OCI-LY7 (cell line): Measurements from ENCODE around the gene PFN2. TPM values are rescaled to one million over a fixed set of nuclear protein-coding genes. Genes with fewer than 3 reads are reported as not detected.
A peak's percentile ranks its signal among the peaks of the same experiment; 100 is the strongest.

ENCODE experiments used
- BruUV-seq: library from RNA; stranded (reverse); fragments of 400-500 nt; replicated peaks from 2 replicates; lab custom pipeline; 2021; lab: Mats Ljungman, UMichigan
- CTCF ChIA-PET: fragments of 300-600 bp; sonication (Branson Sonifier 250); formaldehyde crosslinking; loops from one replicate; lab custom pipeline; 2022; ENCODE audit warnings: antibody characterized with exemption; ENCODE audit not compliant: unreplicated experiment; lab: Charles Lee
- POLR2A ChIA-PET: fragments of 300-600 bp; sonication (Branson Sonifier 250); formaldehyde crosslinking; loops from one replicate; lab custom pipeline; 2022; ENCODE audit warnings: antibody characterized with exemption; lab: Charles Lee
- DNase-seq: peaks from one replicate; pipeline ENCODE4 v3.0.0-alpha.2; 2015; ENCODE audit warnings: low spot score
- H2AFZ ChIP-seq: fragments of 200-600 bp; sonication (generic), shearing (Covaris generic); 2 replicates; pipeline ENCODE4 v1.6.1; 2014; ENCODE audit warnings: mild to moderate bottlenecking, antibody characterized with exemption, low read length, moderate library complexity
- H3K27ac ChIP-seq: fragments of 200-600 bp; sonication (generic); 2 replicates; pipeline ENCODE4 v1.5.1; 2014; ENCODE audit warnings: mixed run types, low read depth, mild to moderate bottlenecking, moderate library complexity, low read length, inconsistent platforms; ENCODE audit not compliant: poor library complexity, severe bottlenecking
- H3K36me3 ChIP-seq: fragments of 200-600 bp; sonication (generic); 2 replicates; pipeline ENCODE4 v1.6.1; 2014; ENCODE audit warnings: mild to moderate bottlenecking, antibody characterized with exemption, low read length, moderate library complexity, mixed read lengths; ENCODE audit not compliant: insufficient read depth
- H3K4me1 ChIP-seq: fragments of 200-600 bp; sonication (generic); 2 replicates; pipeline ENCODE4 v1.5.1; 2014; ENCODE audit warnings: mild to moderate bottlenecking, low read length; ENCODE audit not compliant: insufficient read depth, poor library complexity, severe bottlenecking
- H3K4me2 ChIP-seq: fragments of 200-600 bp; sonication (generic); 2 replicates; pipeline ENCODE4 v1.6.1; 2014; ENCODE audit warnings: mild to moderate bottlenecking, low read length
- H3K4me3 ChIP-seq: fragments of 200-600 bp; sonication (generic); 2 replicates; pipeline ENCODE4 v1.5.1; 2014; ENCODE audit warnings: mild to moderate bottlenecking, low read depth, low read length; ENCODE audit not compliant: poor library complexity, severe bottlenecking
- H3K79me2 ChIP-seq: fragments of 200-600 bp; sonication (generic); 2 replicates; pipeline ENCODE4 v1.6.1; 2016; ENCODE audit warnings: low read depth, mild to moderate bottlenecking, low read length, moderate library complexity, mixed read lengths; ENCODE audit not compliant: insufficient read depth
- H3K9me2 ChIP-seq: fragments of 200-600 bp; sonication (generic); 2 replicates; pipeline ENCODE4 v1.6.1; 2016; ENCODE audit warnings: mild to moderate bottlenecking, low read length, mixed read lengths; ENCODE audit not compliant: insufficient read depth
- H3K9me3 ChIP-seq: fragments of 200-600 bp; sonication (generic); 2 replicates; pipeline ENCODE4 v1.6.1; 2014; ENCODE audit warnings: mild to moderate bottlenecking, mixed run types, low read length, mixed read lengths
- H4K20me1 ChIP-seq: fragments of 200-600 bp; sonication (generic); 2 replicates; pipeline ENCODE4 v1.6.1; 2014; ENCODE audit warnings: mild to moderate bottlenecking, antibody characterized with exemption, low read length, moderate library complexity, mixed read lengths; ENCODE audit not compliant: insufficient read depth
- EZH2phosphoT487 ChIP-seq: fragments of 200-600 bp; sonication (generic); IDR thresholded peaks from 2 replicates; pipeline ENCODE4 v1.6.1; 2018; ENCODE audit warnings: low read depth, borderline replicate concordance, mild to moderate bottlenecking, mixed run types, antibody characterized with exemption, low read length, moderate library complexity, mixed read lengths
- intact Hi-C: fragments of 100-400 bp; cut with micrococcal nuclease; formaldehyde crosslinking; loops from one replicate; pipeline ENCODE4 v1.10.0; 2022; ENCODE audit not compliant: unreplicated experiment
- total RNA-seq, 2 experiments: library from RNA; depleted of rRNA in 1 of 2; stranded (reverse); fragments of >200 nt in 1 of 2; shearing (Covaris generic) in 1 of 2; gene quantifications; 2 replicates each; pipeline ENCODE4 v1.2.3, GENCODE V29; 2014 to 2022
- TF ChIP-seq, protein P1 (sequence below): fragments of 200-600 bp; sonication (generic); conservative IDR thresholded peaks from 2 replicates; pipeline ENCODE4 v1.5.1; 2014; ENCODE audit warnings: mild to moderate bottlenecking, antibody characterized with exemption, low read length, moderate library complexity, mixed read lengths

Gene PFN2
- total RNA-seq, 2 experiments from 2014 or later: 2.6 to 32.3 TPM

GRCh38 chr3:149969110-149969939 is 1.4 kb downstream of the PFN2 start:
- H3K27ac ChIP-seq: no peak overlapping the region
- intact Hi-C loops: loop anchor here (5.0 kb wide), 1 partner anchor 253 kb away; no protein-coding TSS in a partner anchor
- no peak for TF ChIP-seq EZH2phosphoT487
- TF ChIP-seq, protein P1, sequence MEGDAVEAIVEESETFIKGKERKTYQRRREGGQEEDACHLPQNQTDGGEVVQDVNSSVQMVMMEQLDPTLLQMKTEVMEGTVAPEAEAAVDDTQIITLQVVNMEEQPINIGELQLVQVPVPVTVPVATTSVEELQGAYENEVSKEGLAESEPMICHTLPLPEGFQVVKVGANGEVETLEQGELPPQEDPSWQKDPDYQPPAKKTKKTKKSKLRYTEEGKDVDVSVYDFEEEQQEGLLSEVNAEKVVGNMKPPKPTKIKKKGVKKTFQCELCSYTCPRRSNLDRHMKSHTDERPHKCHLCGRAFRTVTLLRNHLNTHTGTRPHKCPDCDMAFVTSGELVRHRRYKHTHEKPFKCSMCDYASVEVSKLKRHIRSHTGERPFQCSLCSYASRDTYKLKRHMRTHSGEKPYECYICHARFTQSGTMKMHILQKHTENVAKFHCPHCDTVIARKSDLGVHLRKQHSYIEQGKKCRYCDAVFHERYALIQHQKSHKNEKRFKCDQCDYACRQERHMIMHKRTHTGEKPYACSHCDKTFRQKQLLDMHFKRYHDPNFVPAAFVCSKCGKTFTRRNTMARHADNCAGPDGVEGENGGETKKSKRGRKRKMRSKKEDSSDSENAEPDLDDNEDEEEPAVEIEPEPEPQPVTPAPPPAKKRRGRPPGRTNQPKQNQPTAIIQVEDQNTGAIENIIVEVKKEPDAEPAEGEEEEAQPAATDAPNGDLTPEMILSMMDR: no peak
- H2AFZ ChIP-seq: 0 out of 2 replicates have a peak overlapping the region, but pooled peaks have one; percentile 49
- POLR2A ChIA-PET: interaction anchor here (0.6 to 1.1 kb wide), 9 partner anchors 11 to 576 kb away, joined by 3 to 5 read pairs (median 4); no protein-coding TSS in a partner anchor
- no peaks in the 10 kb centered on the region; the same call in 1 of the 2 replicates for H4K20me1 ChIP-seq
- DNase-seq: no peak
- peak overlapping the region; percentile 71 for H3K4me3 ChIP-seq
- peak overlapping the region; percentile 94 for H3K4me2 ChIP-seq
- CTCF ChIA-PET: interaction anchor here (0.6 kb wide), 1 partner anchor 253 kb away, joined by 3 read pairs; no protein-coding TSS in a partner anchor
- H3K9me2 ChIP-seq: no peaks in the 10 kb centered on the region
- no peaks in the 10 kb centered on the region for H3K36me3 ChIP-seq
- no TSS peak for BruUV-seq
- no peaks in the 10 kb centered on the region for H3K9me3 ChIP-seq
- peaks cover 8% of the 10 kb centered on the region for H3K4me1 ChIP-seq
- H3K79me2 ChIP-seq: no peaks in the 10 kb centered on the region

GRCh38 chr3:149968216-149968615 is 2.5 kb downstream of the PFN2 start:
- H3K4me2 ChIP-seq: no peak overlapping the region
- no TSS peak for BruUV-seq

More at GRCh38 chr3:149968216-149968615, 2.5 kb downstream of the PFN2 start:
- Histone ChIP-seq H3K79me2 (no peaks in the 10 kb centered on the region), H3K9me2 (no peaks in the 10 kb centered on the region), H3K4me1 (peaks cover 8% of the 10 kb centered on the region), H4K20me1 (no peaks in the 10 kb centered on the region; the same call in 1 of the 2 replicates), H3K36me3 (no peaks in the 10 kb centered on the region), H3K27ac (no peak overlapping the region), H2AFZ (no peak overlapping the region), H3K9me3 (no peaks in the 10 kb centered on the region), H3K4me3 (no peak overlapping the region)
- ChIA-PET CTCF (no interaction called here), POLR2A (interaction anchor here (0.7 kb wide), 2 partner anchors 36 to 436 kb away, joined by 3 to 4 read pairs; no protein-coding TSS in a partner anchor)
- intact Hi-C loops: loop anchor here (5.0 kb wide), 1 partner anchor 254 kb away; no protein-coding TSS in a partner anchor
- no peak for TF ChIP-seq EZH2phosphoT487
- TF ChIP-seq, protein P1: no peak
- DNase-seq: no peak
